HepG2 (cell line): Measurements from ENCODE around the gene MICALL2. TPM values are rescaled to one million over a fixed set of nuclear protein-coding genes. Genes with fewer than 3 reads are reported as not detected.

Source experiments
- ATAC-seq: fragments of 200-7000 bp; cut with Tn5 transposase; 3 replicates; pipeline ENCODE4 v1.9.1; 2020; ENCODE audit warnings: mild to moderate bottlenecking, moderate library complexity
- BruUV-seq: library from RNA; stranded (reverse); fragments of 400-500 nt; replicated peaks from 2 replicates; lab custom pipeline; 2021; lab: Mats Ljungman, UMichigan
- CTCF ChIA-PET: fragments of 300-600 bp; formaldehyde crosslinking; extraction: SDS; loops from one replicate; lab custom pipeline; 2021; ENCODE audit warnings: low total read pairs, inconsistent platforms, low intra/inter-chr PET ratio; lab: Yijun Ruan, JAX
- POLR2A ChIA-PET: fragments of 350-600 bp; sonication (Branson Sonifier 250); formaldehyde crosslinking; loops from one replicate; lab custom pipeline; 2020; ENCODE audit warnings: antibody characterized with exemption, inconsistent platforms; lab: Yijun Ruan, JAX
- DNase-seq: peaks from one replicate; pipeline ENCODE4 v3.0.0-alpha.2; 2015; ENCODE audit warnings: low spot score
- FAIRE-seq: peaks from 3 replicates; lab custom pipeline; 2011; peaks lifted over from hg19 to GRCh38; lab: Jason Lieb, UNC
- H2AFZ ChIP-seq: one replicate; pipeline ENCODE4 v1.6.1; 2011; ENCODE audit warnings: low read length, inconsistent platforms
- H3K27ac ChIP-seq: fragments of 300-600 bp; 3 replicates; pipeline ENCODE4 v1.8.0; 2011; ENCODE audit warnings: mixed run types, mild to moderate bottlenecking, mixed read lengths, low read length, inconsistent platforms; ENCODE audit not compliant: insufficient read depth; ENCODE audit errors: extremely low read length
- H3K27me3 ChIP-seq, 2 experiments: fragments of 200-600 bp in 1 of 2; 2 replicates in 1 of 2; 3 replicates in 1 of 2; pipeline versions ENCODE4 v1.6.0 to v1.8.0; 2011; ENCODE audit warnings: low read length in 2 of 2, mild to moderate bottlenecking in 2 of 2, moderate library complexity in 2 of 2, inconsistent platforms in 1 of 2; ENCODE audit not compliant: insufficient read depth in 2 of 2, control insufficient read depth in 1 of 2
- H3K36me3 ChIP-seq, 2 experiments: fragments of 200-600 bp in 1 of 2; replicated peaks in 1 of 2; 2 replicates in 1 of 2; 3 replicates in 1 of 2; pipeline versions ENCODE4 v1.5.1 to v1.8.0; 2011; ENCODE audit warnings: low read length in 2 of 2, inconsistent platforms in 1 of 2; ENCODE audit not compliant: insufficient read depth in 2 of 2, control insufficient read depth in 1 of 2
- H3K4me1 ChIP-seq: 2 replicates; pipeline ENCODE4 v1.5.1; 2012; ENCODE audit warnings: low read length, inconsistent platforms; ENCODE audit not compliant: insufficient read depth
- H3K4me2 ChIP-seq: 2 replicates; pipeline ENCODE4 v1.6.0; 2011; ENCODE audit warnings: low read depth, low read length, inconsistent platforms
- H3K4me3 ChIP-seq, 3 experiments: fragments of 200-600 bp in 1 of 3; sonication (generic), shearing (Covaris generic) in 1 of 3; replicated peaks in 1 of 3; 2 replicates each; pipeline ENCODE4 v1.5.1; 2011 to 2016; ENCODE audit warnings: low read length in 3 of 3, inconsistent platforms in 2 of 3, low read depth in 2 of 3, mild to moderate bottlenecking in 2 of 3, control low read depth in 1 of 3, mixed read lengths in 1 of 3; ENCODE audit not compliant: insufficient read depth in 1 of 3
- H3K79me2 ChIP-seq: one replicate; pipeline ENCODE4 v1.6.1; 2011; ENCODE audit warnings: low read length, inconsistent platforms; ENCODE audit not compliant: insufficient read depth
- H3K9ac ChIP-seq: 2 replicates; pipeline ENCODE4 v1.6.0; 2011; ENCODE audit warnings: mild to moderate bottlenecking, low read depth, low read length, inconsistent platforms; ENCODE audit not compliant: insufficient read depth
- H3K9me3 ChIP-seq: 2 replicates; pipeline ENCODE4 v1.5.1; 2012; ENCODE audit warnings: mild to moderate bottlenecking, low read length
- H4K20me1 ChIP-seq: 2 replicates; pipeline ENCODE4 v1.6.0; 2011; ENCODE audit warnings: inconsistent platforms, mild to moderate bottlenecking, low read length, moderate library complexity; ENCODE audit not compliant: insufficient read depth
- MAZ ChIP-seq, 2 experiments: sonication (generic) in 1 of 2; formaldehyde crosslinking in 1 of 2; IDR thresholded peaks; 2 replicates each; pipeline versions ENCODE4 v1.5.0 to v1.6.1; 2012 to 2020; ENCODE audit warnings: low read depth in 2 of 2, mild to moderate bottlenecking in 2 of 2, borderline replicate concordance in 1 of 2, improper control_type of control experiment in 1 of 2, low read length in 1 of 2, missing genetic modification reagents in 1 of 2, moderate library complexity in 1 of 2
- NFYB ChIP-seq: sonication (generic); formaldehyde crosslinking; IDR thresholded peaks from 2 replicates; pipeline ENCODE4 v1.4.0; 2020; ENCODE audit warnings: missing genetic modification reagents
- POLR2G ChIP-seq: fragments of 200-400 bp; formaldehyde crosslinking; IDR thresholded peaks from 2 replicates; pipeline ENCODE4 v1.6.1; 2018; ENCODE audit warnings: mild to moderate bottlenecking, low read depth, low read length, moderate library complexity
- ZKSCAN1 ChIP-seq: fragments of 150-350 bp; IDR thresholded peaks from 2 replicates; pipeline ENCODE4 v1.6.1; 2014; ENCODE audit warnings: low read length
- ZNF607 ChIP-seq: sonication (generic); formaldehyde crosslinking; IDR thresholded peaks from 2 replicates; pipeline ENCODE4 v1.5.1; 2020; ENCODE audit warnings: missing genetic modification reagents, mild to moderate bottlenecking, borderline replicate concordance
- WGBS: methylation state at CpG from one replicate; pipeline ENCODE4 v1.1.6; 2017; ENCODE audit warnings: low lambda C conversion rate; 5-methylcytosine and 5-hydroxymethylcytosine counted together
- in situ Hi-C: cut with HindIII; loops from 2 replicates; pipeline ENCODE4 v1.10.0; 2017; ENCODE audit warnings: low pct_unique_long_range_greater_than_20kb; ENCODE audit not compliant: extremely low pct_ligation_motif_present
- intact Hi-C: fragments of 100-400 bp; cut with micrococcal nuclease; formaldehyde crosslinking; loops from one replicate; pipeline ENCODE4 v1.10.0; 2022; ENCODE audit not compliant: unreplicated experiment
- polyA plus RNA-seq, 8 experiments: library from polyadenylated mRNA; depleted of rRNA in 3 of 8; stranded (reverse) in 7 of 8; unstranded in 1 of 8; fragments of >200 nt; fragmentation: Illumina TruSeq in 4 of 8; extraction: Trizol in 4 of 8; gene quantifications; 2 replicates each; pipeline versions ENCODE4 v1.2.1 to v1.2.3, GENCODE V29; 2011 to 2016; ENCODE audit warnings: low read depth in 4 of 8, missing spikeins in 1 of 8, mixed read lengths in 1 of 8; ENCODE audit not compliant: insufficient read depth in 1 of 8
- total RNA-seq, 5 experiments: library from RNA; depleted of rRNA; stranded (reverse); fragments of >200 nt; fragmentation: Illumina TruSeq; extraction: Trizol; gene quantifications; 2 replicates each; pipeline ENCODE4 v1.2.3, GENCODE V29; 2016; ENCODE audit warnings: low read depth in 1 of 5
- TF ChIP-seq, protein P1 (sequence below): IDR thresholded peaks from 2 replicates; pipeline ENCODE4 v1.6.1; 2016; ENCODE audit warnings: missing genetic modification reagents, missing compliant biosample characterization
- TF ChIP-seq, protein P2 (sequence below): sonication (generic); formaldehyde crosslinking; IDR thresholded peaks from 2 replicates; pipeline ENCODE4 v1.4.0; 2020; ENCODE audit warnings: missing genetic modification reagents
- TF ChIP-seq, protein P3 (sequence below): sonication (generic); formaldehyde crosslinking; IDR thresholded peaks from 2 replicates; pipeline ENCODE4 v1.8.1; 2023; ENCODE audit warnings: mild to moderate bottlenecking, missing genetic modification reagents
- TF ChIP-seq, protein P4 (sequence below): sonication (generic); formaldehyde crosslinking; IDR thresholded peaks from 2 replicates; pipeline ENCODE4 v1.5.1; 2020; ENCODE audit warnings: mild to moderate bottlenecking, missing genetic modification reagents, moderate library complexity
- TF ChIP-seq, protein P5 (sequence below): fragments of 450-650 bp; IDR thresholded peaks from 2 replicates; pipeline ENCODE4 v1.6.1; 2017

The MICALL2 gene
- total and polyA plus RNA-seq, 2 of the 13 experiments (the other 11 are each of a cell fraction or from before 2014, with no cell fraction given): 5.8 to 12.4 TPM

DNA sequence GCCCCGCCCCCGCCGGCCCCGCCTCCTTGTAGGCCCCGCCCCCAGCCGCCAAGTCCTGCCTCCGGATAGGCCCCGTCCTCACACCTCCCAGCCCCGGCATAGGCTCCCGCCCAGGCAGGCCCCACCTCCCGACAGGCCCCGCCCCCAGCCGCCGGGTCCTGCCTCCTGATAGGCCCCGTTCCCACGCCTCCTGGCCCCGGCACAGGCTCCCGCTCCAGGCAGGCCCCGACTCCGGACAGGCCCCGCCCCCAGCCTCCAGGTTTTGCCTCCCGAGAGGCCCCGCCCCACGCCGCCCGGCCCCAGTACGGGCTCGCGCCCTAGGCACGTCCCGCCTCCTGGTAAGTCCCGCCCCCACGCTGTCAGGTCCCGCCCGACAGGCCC lies 232 bp upstream of the MICALL2 start (continued):
- TF ChIP-seq NFYB (CRISPR knock-in tag) (peak; percentile 76), POLR2G (no peak), ZNF607 (CRISPR knock-in tag) (no peak), MAZ (IDR thresholded peaks at IDR 0.05; ENCODE audit: borderline replicate concordance, low read depth, low read length) (peak; percentile 63; the same call in 1 of the 2 replicates), MAZ (CRISPR knock-in tag; IDR thresholded peaks at IDR 0.05; ENCODE audit: low read depth) (no peak)
- TF ChIP-seq, protein P1, sequence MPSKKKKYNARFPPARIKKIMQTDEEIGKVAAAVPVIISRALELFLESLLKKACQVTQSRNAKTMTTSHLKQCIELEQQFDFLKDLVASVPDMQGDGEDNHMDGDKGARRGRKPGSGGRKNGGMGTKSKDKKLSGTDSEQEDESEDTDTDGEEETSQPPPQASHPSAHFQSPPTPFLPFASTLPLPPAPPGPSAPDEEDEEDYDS (CRISPR knock-in tag): peak; percentile 55

DNA sequence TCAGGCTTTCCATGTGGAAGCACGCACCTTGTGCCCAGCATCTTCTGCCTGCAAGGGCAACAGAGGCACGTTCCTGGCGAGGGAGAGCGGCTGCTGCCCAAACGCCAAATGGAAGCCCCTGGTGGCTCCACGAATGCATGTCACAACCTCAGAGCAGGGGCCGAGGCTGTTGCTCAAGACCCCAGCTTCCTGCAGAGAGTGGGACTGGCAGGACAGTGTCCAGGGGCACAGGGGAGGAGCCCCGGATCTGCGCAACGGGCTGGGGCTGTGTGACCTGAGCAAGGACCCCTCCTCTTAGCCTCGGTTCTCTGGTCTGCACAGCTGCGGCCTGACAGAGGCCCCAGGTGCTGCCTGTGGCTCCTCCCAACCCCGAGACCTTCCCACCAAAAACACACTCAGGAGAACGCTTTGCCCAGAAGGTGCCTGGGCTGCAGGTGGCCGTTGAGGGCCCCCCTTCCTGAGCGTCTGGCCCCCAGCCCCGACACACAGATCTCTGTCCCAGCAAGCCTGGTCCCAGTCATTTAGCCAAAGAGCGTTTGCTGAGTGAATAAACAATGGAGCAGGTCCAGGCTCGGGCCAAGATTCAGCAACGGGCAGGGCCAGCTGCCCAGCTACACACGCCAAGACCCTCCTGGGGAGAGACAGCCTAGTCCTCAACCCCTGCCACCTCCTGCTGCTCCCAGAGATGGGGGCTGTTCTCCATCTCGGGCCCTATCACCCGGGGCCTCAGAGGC lies 1.2 kb downstream of the MICALL2 start:
- H3K9ac ChIP-seq: peak overlapping the region; percentile 75
- ChIA-PET CTCF (no interaction called here), POLR2A (interaction anchor here (0.7 to 2.7 kb wide), 6 partner anchors 8 to 259 kb away, joined by 3 to 13 read pairs (median 6); partner anchors contain the start of gene TMEM184A)
- H3K36me3 ChIP-seq: no peaks in the 10 kb centered on the region
- peaks cover 76% of the 10 kb centered on the region for H3K4me1 ChIP-seq
- intact Hi-C loops: loop anchor here (5.0 kb wide), 1 partner anchor 641 kb away; no protein-coding TSS in a partner anchor
- WGBS: 5% methylated on average over 6 of the region's 23 CpGs
- in situ Hi-C loops: no loop called here
- ATAC-seq: peak; percentile 46
- peak overlapping the region; percentile 85 to 86 (median 86) for H3K4me3 ChIP-seq
- H3K4me2 ChIP-seq: peak overlapping the region; percentile 95
- no peaks in the 10 kb centered on the region for H3K27me3 ChIP-seq
- no TSS peak for BruUV-seq
- no peak for FAIRE-seq
- H4K20me1 ChIP-seq: no peaks in the 10 kb centered on the region
- peaks cover 28% of the 10 kb centered on the region for H3K79me2 ChIP-seq
- no peaks in the 10 kb centered on the region for H3K9me3 ChIP-seq
- DNase-seq: peak; percentile 59
- no peak overlapping the region for H2AFZ ChIP-seq
- peak overlapping the region; percentile 64 for H3K27ac ChIP-seq
- TF ChIP-seq, protein P2, sequence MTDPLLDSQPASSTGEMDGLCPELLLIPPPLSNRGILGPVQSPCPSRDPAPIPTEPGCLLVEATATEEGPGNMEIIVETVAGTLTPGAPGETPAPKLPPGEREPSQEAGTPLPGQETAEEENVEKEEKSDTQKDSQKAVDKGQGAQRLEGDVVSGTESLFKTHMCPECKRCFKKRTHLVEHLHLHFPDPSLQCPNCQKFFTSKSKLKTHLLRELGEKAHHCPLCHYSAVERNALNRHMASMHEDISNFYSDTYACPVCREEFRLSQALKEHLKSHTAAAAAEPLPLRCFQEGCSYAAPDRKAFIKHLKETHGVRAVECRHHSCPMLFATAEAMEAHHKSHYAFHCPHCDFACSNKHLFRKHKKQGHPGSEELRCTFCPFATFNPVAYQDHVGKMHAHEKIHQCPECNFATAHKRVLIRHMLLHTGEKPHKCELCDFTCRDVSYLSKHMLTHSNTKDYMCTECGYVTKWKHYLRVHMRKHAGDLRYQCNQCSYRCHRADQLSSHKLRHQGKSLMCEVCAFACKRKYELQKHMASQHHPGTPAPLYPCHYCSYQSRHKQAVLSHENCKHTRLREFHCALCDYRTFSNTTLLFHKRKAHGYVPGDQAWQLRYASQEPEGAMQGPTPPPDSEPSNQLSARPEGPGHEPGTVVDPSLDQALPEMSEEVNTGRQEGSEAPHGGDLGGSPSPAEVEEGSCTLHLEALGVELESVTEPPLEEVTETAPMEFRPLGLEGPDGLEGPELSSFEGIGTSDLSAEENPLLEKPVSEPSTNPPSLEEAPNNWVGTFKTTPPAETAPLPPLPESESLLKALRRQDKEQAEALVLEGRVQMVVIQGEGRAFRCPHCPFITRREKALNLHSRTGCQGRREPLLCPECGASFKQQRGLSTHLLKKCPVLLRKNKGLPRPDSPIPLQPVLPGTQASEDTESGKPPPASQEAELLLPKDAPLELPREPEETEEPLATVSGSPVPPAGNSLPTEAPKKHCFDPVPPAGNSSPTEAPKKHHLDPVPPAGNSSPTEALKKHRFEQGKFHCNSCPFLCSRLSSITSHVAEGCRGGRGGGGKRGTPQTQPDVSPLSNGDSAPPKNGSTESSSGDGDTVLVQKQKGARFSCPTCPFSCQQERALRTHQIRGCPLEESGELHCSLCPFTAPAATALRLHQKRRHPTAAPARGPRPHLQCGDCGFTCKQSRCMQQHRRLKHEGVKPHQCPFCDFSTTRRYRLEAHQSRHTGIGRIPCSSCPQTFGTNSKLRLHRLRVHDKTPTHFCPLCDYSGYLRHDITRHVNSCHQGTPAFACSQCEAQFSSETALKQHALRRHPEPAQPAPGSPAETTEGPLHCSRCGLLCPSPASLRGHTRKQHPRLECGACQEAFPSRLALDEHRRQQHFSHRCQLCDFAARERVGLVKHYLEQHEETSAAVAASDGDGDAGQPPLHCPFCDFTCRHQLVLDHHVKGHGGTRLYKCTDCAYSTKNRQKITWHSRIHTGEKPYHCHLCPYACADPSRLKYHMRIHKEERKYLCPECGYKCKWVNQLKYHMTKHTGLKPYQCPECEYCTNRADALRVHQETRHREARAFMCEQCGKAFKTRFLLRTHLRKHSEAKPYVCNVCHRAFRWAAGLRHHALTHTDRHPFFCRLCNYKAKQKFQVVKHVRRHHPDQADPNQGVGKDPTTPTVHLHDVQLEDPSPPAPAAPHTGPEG (CRISPR knock-in tag): no peak
- TF ChIP-seq, protein P3, sequence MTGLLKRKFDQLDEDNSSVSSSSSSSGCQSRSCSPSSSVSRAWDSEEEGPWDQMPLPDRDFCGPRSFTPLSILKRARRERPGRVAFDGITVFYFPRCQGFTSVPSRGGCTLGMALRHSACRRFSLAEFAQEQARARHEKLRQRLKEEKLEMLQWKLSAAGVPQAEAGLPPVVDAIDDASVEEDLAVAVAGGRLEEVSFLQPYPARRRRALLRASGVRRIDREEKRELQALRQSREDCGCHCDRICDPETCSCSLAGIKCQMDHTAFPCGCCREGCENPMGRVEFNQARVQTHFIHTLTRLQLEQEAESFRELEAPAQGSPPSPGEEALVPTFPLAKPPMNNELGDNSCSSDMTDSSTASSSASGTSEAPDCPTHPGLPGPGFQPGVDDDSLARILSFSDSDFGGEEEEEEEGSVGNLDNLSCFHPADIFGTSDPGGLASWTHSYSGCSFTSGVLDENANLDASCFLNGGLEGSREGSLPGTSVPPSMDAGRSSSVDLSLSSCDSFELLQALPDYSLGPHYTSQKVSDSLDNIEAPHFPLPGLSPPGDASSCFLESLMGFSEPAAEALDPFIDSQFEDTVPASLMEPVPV (CRISPR knock-in tag): no peak
- TF ChIP-seq, protein P4, sequence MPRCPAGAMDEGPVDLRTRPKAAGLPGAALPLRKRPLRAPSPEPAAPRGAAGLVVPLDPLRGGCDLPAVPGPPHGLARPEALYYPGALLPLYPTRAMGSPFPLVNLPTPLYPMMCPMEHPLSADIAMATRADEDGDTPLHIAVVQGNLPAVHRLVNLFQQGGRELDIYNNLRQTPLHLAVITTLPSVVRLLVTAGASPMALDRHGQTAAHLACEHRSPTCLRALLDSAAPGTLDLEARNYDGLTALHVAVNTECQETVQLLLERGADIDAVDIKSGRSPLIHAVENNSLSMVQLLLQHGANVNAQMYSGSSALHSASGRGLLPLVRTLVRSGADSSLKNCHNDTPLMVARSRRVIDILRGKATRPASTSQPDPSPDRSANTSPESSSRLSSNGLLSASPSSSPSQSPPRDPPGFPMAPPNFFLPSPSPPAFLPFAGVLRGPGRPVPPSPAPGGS: no peak
- TF ChIP-seq ZKSCAN1: no peak
- TF ChIP-seq, protein P5, sequence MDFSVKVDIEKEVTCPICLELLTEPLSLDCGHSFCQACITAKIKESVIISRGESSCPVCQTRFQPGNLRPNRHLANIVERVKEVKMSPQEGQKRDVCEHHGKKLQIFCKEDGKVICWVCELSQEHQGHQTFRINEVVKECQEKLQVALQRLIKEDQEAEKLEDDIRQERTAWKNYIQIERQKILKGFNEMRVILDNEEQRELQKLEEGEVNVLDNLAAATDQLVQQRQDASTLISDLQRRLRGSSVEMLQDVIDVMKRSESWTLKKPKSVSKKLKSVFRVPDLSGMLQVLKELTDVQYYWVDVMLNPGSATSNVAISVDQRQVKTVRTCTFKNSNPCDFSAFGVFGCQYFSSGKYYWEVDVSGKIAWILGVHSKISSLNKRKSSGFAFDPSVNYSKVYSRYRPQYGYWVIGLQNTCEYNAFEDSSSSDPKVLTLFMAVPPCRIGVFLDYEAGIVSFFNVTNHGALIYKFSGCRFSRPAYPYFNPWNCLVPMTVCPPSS: no peak
